Neural cell (in vitro differentiated cells): ENCODE measurements around the gene GNPTAB. TPM values are rescaled to one million over a fixed set of nuclear protein-coding genes. Genes with fewer than 3 reads are reported as not detected.
"Not testable (repeated sequence)": the region's sequence is repeated elsewhere in the genome, so short reads cannot be mapped to it uniquely, and the experiment has no call there.

Experiments
- H2AFZ ChIP-seq: fragments of 200-600, 300-800 bp; sonication (generic), shearing (Covaris generic); 2 replicates; pipeline ENCODE4 v1.6.0; 2014; ENCODE audit warnings: low read depth, mild to moderate bottlenecking, antibody characterized with exemption, low read length, moderate library complexity
- H3F3A ChIP-seq: fragments of 200-600 bp; shearing (Covaris generic); 2 replicates; pipeline ENCODE4 v1.6.1; 2016; ENCODE audit warnings: mild to moderate bottlenecking, moderate library complexity, mixed read lengths, antibody characterized with exemption, low read length; ENCODE audit not compliant: insufficient read depth, poor library complexity, severe bottlenecking
- H3K27ac ChIP-seq: fragments of 200-600, 300-800 bp; sonication (generic), shearing (Covaris generic); 2 replicates; pipeline ENCODE4 v1.5.1; 2014; ENCODE audit warnings: mild to moderate bottlenecking, low read length, moderate library complexity
- H3K27me3 ChIP-seq: fragments of 300-800, 200-600 bp; sonication (generic), shearing (Covaris generic); 2 replicates; pipeline ENCODE4 v1.6.0; 2014; ENCODE audit warnings: mild to moderate bottlenecking, low read depth, low read length, moderate library complexity; ENCODE audit not compliant: insufficient read depth
- H3K36me3 ChIP-seq: fragments of 300-800, 200-600 bp; sonication (generic), shearing (Covaris generic); 2 replicates; pipeline ENCODE4 v1.5.1; 2014; ENCODE audit warnings: mild to moderate bottlenecking, antibody characterized with exemption, low read length, moderate library complexity; ENCODE audit not compliant: insufficient read depth
- H3K4me2 ChIP-seq: fragments of 300-800, 200-600 bp; sonication (generic), shearing (Covaris generic); 2 replicates; pipeline ENCODE4 v1.6.0; 2014; ENCODE audit warnings: mild to moderate bottlenecking, low read length
- H3K4me3 ChIP-seq: fragments of 300-800, 200-600 bp; sonication (generic), shearing (Covaris generic); 2 replicates; pipeline ENCODE4 v1.5.1; 2014; ENCODE audit warnings: mild to moderate bottlenecking, low read length, moderate library complexity
- H3K79me2 ChIP-seq: fragments of 200-600 bp; shearing (Covaris generic); replicated peaks from 2 replicates; pipeline ENCODE4 v1.6.0; 2014; ENCODE audit warnings: mild to moderate bottlenecking, low read length, moderate library complexity; ENCODE audit not compliant: insufficient read depth
- H3K9ac ChIP-seq: fragments of 300-800, 200-600 bp; sonication (generic), shearing (Covaris generic); 2 replicates; pipeline ENCODE4 v1.6.1; 2016; ENCODE audit warnings: mild to moderate bottlenecking, low read length, mixed read lengths
- H3K9me2 ChIP-seq: fragments of 200-600 bp; shearing (Covaris generic); 2 replicates; pipeline ENCODE4 v1.6.1; 2016; ENCODE audit warnings: mild to moderate bottlenecking, low read length, mixed read lengths; ENCODE audit not compliant: insufficient read depth
- H3K9me3 ChIP-seq: fragments of 200-600, 300-800 bp; sonication (generic), shearing (Covaris generic); 2 replicates; pipeline ENCODE4 v1.6.1; 2016; ENCODE audit warnings: mild to moderate bottlenecking, mixed run types, low read length, moderate library complexity, mixed read lengths
- H4K20me1 ChIP-seq: fragments of 200-600 bp; shearing (Covaris generic); 2 replicates; pipeline ENCODE4 v1.6.1; 2016; ENCODE audit warnings: mild to moderate bottlenecking, mixed run types; ENCODE audit not compliant: insufficient read depth
- CTCF ChIP-seq: fragments of 450-650 bp; IDR thresholded peaks from 2 replicates; pipeline ENCODE4 v1.5.1; 2014; ENCODE audit warnings: antibody characterized with exemption, mild to moderate bottlenecking, moderate library complexity; ENCODE audit not compliant: poor library complexity, severe bottlenecking
- EP300 ChIP-seq: fragments of 450-650 bp; conservative IDR thresholded peaks from 2 replicates; pipeline ENCODE4 v1.6.1; 2014; ENCODE audit warnings: antibody characterized with exemption, mild to moderate bottlenecking, moderate library complexity; ENCODE audit not compliant: poor library complexity, severe bottlenecking
- EZH2 ChIP-seq: fragments of 200-600, 300-800 bp; shearing (Covaris generic), sonication (generic); IDR thresholded peaks from 2 replicates; pipeline ENCODE4 v1.6.1; 2014; ENCODE audit warnings: antibody characterized with exemption, low read length, borderline replicate concordance, mild to moderate bottlenecking; ENCODE audit not compliant: insufficient read depth, poor library complexity, severe bottlenecking
- MXI1 ChIP-seq: fragments of 450-650 bp; conservative IDR thresholded peaks from 2 replicates; pipeline ENCODE4 v1.6.1; 2014; ENCODE audit warnings: antibody characterized with exemption, mild to moderate bottlenecking; ENCODE audit not compliant: poor library complexity, severe bottlenecking
- POLR2AphosphoS5 ChIP-seq: IDR thresholded peaks from 2 replicates; pipeline ENCODE4 v1.6.1; 2012
- RAD21 ChIP-seq: fragments of 450-650 bp; conservative IDR thresholded peaks from 2 replicates; pipeline ENCODE4 v1.6.1; 2014; ENCODE audit warnings: antibody characterized with exemption, mild to moderate bottlenecking, moderate library complexity
- REST ChIP-seq: IDR thresholded peaks from 2 replicates; pipeline ENCODE4 v1.6.1; 2012; ENCODE audit warnings: borderline replicate concordance
- SMC3 ChIP-seq: fragments of 450-650 bp; conservative IDR thresholded peaks from 2 replicates; pipeline ENCODE4 v1.6.1; 2014; ENCODE audit warnings: antibody characterized with exemption, mild to moderate bottlenecking, moderate library complexity; ENCODE audit not compliant: poor library complexity
- TAF1 ChIP-seq: IDR thresholded peaks from 2 replicates; pipeline ENCODE4 v1.6.1; 2012; ENCODE audit warnings: low read depth
- polyA plus RNA-seq: library from polyadenylated mRNA; depleted of rRNA; stranded (reverse); fragments of >200 nt; gene quantifications from 2 replicates; pipeline ENCODE4 v1.2.3, GENCODE V29; 2014

The GNPTAB gene
- polyA plus RNA-seq, 1 donor from 2014 or later: 80.0 TPM

- no peak overlapping the region for H3K4me3 ChIP-seq
- H3K9ac ChIP-seq: no peak overlapping the region
- H3F3A ChIP-seq: no peaks in the 10 kb centered on the region
- H3K9me2 ChIP-seq: no peaks in the 10 kb centered on the region
- no peaks in the 10 kb centered on the region for H3K9me3 ChIP-seq
- TF ChIP-seq TAF1 (no peak), EZH2 (no peak), MXI1 (no peak), POLR2AphosphoS5 (no peak), REST (no peak), SMC3 (no peak), EP300 (no peak), RAD21 (no peak)
- H2AFZ ChIP-seq: no peak overlapping the region
- H3K27me3 ChIP-seq: no peaks in the 10 kb centered on the region
- H3K79me2 ChIP-seq: peaks cover 2% of the 10 kb centered on the region
- H4K20me1 ChIP-seq: no peaks in the 10 kb centered on the region
- H3K27ac ChIP-seq: no peak overlapping the region
- no peak overlapping the region for H3K4me2 ChIP-seq
- no peaks in the 10 kb centered on the region for H3K36me3 ChIP-seq
Observed at GRCh38 chr12:101823039-101823438, 7.7 kb downstream of the GNPTAB start.

GRCh38 chr12:101819467-101819866 lies 11.3 kb downstream of the GNPTAB start:
- Histone ChIP-seq H4K20me1 (no peaks in the 10 kb centered on the region), H3K27ac (no peak overlapping the region), H3F3A (no peaks in the 10 kb centered on the region), H3K4me2 (no peak overlapping the region), H3K9me2 (no peaks in the 10 kb centered on the region), H3K4me3 (no peak overlapping the region), H2AFZ (no peak overlapping the region), H3K79me2 (no peaks in the 10 kb centered on the region), H3K9ac (no peak overlapping the region), H3K27me3 (no peaks in the 10 kb centered on the region), H3K9me3 (no peaks in the 10 kb centered on the region), H3K36me3 (no peaks in the 10 kb centered on the region)
- TF ChIP-seq EP300 (no peak), REST (no peak), TAF1 (no peak), RAD21 (no peak), CTCF (no peak), MXI1 (no peak), SMC3 (no peak), EZH2 (no peak)

GRCh38 chr12:101818689-101819088 lies 12.1 kb downstream of the GNPTAB start:
- H3K9me2 ChIP-seq: not testable (repeated sequence)

More at GRCh38 chr12:101818689-101819088, 12.1 kb downstream of the GNPTAB start:
- not testable (repeated sequence) for H3K36me3 ChIP-seq, H3K79me2 ChIP-seq, H3K27me3 ChIP-seq, H4K20me1 ChIP-seq, H3K9me3 ChIP-seq, H3K9ac ChIP-seq, H3F3A ChIP-seq, H2AFZ ChIP-seq, H3K27ac ChIP-seq, H3K4me3 ChIP-seq, H3K4me2 ChIP-seq
